Measurements from ENCODE around the gene ADAMTS6.

Gene ADAMTS6

DNA sequence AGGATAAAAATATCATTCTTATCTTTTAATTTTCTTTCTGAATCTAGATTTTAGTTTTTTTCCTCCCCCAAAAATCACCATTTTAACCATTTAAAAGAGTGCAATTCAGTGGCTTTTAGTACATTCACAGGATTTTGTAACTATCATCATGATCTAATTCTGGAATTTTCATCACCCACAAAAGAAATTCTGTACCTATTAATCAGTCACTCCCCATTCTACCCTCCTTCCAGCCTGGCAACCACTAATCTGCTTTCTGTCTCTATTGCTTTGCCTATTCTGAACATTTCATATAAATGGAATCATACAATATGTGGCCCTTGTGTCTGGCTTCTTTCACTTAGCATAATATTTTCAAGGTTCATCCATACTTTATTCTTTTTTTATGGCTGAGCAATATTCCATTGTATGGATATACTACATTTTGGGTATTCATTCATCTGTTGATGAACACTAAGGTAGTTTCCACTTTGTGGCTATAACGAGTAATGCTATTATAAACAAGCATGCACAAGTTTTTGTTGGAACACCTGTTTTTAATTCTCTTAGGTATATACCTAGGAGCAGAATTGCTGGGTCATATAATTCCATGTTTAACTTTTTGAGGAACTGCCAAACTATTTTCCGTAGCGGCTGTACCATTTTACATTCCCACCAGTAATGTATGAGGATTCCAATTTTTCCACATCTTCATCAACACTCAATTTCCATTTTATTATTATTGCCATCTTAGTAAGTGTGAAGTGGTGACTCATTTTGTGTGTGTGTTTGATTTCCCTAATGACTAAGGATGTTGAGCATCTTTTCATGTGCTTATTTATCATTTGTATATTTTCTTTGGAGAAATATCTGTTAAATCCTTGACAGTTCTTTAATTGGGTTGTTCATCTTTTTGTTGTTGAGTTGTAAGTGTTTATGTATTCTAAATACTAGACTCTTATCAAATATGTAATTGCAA is 372.7 kb downstream of the ADAMTS6 start:
- no peak for DNase-seq (ENCODE audit: extremely low read depth, low read depth)
- TF ChIP-seq, protein P1, sequence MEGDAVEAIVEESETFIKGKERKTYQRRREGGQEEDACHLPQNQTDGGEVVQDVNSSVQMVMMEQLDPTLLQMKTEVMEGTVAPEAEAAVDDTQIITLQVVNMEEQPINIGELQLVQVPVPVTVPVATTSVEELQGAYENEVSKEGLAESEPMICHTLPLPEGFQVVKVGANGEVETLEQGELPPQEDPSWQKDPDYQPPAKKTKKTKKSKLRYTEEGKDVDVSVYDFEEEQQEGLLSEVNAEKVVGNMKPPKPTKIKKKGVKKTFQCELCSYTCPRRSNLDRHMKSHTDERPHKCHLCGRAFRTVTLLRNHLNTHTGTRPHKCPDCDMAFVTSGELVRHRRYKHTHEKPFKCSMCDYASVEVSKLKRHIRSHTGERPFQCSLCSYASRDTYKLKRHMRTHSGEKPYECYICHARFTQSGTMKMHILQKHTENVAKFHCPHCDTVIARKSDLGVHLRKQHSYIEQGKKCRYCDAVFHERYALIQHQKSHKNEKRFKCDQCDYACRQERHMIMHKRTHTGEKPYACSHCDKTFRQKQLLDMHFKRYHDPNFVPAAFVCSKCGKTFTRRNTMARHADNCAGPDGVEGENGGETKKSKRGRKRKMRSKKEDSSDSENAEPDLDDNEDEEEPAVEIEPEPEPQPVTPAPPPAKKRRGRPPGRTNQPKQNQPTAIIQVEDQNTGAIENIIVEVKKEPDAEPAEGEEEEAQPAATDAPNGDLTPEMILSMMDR (IDR thresholded peaks at IDR 0.05; ENCODE audit: low read depth, low read length) = no peak

DNA sequence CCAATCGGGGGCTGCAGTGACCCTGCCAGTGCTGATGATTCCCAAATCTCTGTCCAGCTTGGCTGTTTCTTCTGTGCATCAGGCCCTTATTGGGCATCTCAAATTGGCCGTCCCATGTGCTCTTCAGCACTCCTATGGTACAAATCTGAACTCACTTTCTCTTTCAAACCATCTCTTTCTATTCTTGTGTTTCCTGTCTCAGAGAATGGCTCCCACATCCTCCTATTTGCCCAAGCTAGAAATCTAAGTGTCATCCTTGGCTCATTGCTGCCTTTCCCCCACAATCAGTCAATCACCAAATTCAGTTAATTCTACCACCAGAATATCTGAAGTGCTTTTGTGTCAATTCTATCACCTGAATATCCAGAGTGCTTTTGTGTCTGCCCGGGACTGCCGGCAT is 376.4 kb downstream of the ADAMTS6 start:
- DNase-seq (ENCODE audit: extremely low read depth, low read depth) = no peak
- TF ChIP-seq, protein P1 (IDR thresholded peaks at IDR 0.05; ENCODE audit: low read depth, low read length) = no peak

DNA sequence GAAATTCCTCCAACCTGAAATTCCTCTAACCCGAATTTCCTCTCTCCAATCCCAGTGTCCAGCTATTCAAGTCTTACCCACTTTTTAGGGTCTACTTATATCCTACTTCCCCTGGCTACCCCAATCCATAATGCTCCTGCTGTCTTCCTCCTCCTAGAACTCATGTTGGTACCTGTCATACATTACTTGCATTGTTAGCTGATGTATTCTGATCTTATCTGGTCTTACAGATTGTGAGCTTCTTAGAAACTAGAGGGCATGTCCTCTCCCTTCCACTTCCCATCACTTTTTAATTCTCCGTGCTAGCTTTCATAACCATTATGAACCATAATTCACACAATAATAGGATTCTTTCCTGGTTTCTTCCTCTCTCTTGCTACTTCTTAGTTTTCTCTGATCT is 376.9 kb downstream of the ADAMTS6 start:
- DNase-seq (ENCODE audit: extremely low read depth, low read depth) = no peak
- TF ChIP-seq, protein P1 (IDR thresholded peaks at IDR 0.05; ENCODE audit: low read depth, low read length) = no peak

DNA sequence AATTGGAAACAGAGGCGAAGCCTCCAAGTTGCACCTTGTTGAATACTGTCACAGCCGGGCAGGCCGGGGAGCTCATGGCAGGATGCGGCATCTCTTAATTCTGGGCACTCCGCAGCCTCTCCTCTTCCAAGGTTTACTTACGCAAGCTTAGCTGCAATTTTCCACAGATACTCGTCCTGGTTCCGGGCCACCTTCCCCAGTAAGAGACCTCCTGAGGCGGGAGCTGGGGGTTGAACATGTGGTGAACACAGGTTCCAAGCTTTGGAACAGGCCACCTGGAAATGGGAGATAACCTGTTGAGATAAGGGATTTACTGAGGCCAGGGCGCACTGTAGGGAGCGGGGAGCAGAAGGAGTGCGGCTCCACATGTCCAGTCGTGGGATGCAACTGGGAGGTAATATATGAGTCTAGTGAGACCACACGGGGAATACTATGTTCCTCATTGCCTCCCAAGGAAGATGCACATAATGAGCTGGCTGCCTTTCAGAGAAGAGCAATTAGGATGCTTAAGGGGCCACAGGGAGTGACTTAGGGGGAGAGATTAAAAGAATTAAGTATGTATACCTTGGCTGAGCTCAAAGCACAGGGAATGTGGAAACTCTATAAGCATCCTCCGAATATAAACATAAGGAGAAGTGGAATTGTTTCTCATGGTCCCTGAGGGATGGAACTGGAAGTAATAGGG is 377.8 kb downstream of the ADAMTS6 start:
- TF ChIP-seq, protein P1 (IDR thresholded peaks at IDR 0.05; ENCODE audit: low read depth, low read length) = no peak
- DNase-seq (ENCODE audit: extremely low read depth, low read depth) = no peak

DNA sequence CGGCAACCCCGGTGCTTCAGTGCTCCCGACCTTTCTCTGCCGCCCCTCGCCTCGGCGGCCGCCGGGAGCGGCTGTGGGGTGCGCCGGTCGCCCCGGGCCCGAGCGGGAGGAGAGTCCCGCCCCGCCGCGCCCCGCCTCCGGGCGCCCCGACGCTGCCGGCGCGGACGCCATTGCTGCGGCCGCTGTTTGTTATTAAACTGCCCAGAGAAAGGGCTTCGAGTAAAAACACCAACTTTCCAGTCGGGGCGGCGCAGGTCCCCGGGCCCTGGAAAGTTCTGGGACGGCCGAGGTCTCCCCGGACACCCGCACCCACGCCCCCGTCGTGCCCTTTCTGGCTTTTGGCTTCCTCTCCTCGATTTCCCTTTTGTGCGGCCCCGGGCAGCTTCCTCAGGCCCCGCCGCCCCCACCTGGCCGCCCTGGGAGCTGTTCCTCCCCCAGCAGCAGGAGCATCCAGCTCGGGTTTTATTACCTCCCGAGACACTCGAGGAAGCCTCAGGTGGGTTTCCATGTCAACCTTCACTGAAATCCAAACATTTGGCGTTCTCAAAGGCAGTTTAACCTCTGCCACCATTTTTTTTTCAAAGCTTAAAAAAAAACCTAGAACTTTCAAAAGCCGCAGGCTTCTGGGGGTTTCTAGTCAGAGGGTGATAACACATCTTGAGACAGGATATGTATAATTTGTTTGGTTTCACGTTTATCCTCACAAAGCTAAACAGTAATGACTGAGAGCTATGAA is 378.6 kb downstream of the ADAMTS6 start:
- no peak for DNase-seq (ENCODE audit: extremely low read depth, low read depth)
- TF ChIP-seq, protein P1 (IDR thresholded peaks at IDR 0.05; ENCODE audit: low read depth, low read length) = peak; percentile 21

DNA sequence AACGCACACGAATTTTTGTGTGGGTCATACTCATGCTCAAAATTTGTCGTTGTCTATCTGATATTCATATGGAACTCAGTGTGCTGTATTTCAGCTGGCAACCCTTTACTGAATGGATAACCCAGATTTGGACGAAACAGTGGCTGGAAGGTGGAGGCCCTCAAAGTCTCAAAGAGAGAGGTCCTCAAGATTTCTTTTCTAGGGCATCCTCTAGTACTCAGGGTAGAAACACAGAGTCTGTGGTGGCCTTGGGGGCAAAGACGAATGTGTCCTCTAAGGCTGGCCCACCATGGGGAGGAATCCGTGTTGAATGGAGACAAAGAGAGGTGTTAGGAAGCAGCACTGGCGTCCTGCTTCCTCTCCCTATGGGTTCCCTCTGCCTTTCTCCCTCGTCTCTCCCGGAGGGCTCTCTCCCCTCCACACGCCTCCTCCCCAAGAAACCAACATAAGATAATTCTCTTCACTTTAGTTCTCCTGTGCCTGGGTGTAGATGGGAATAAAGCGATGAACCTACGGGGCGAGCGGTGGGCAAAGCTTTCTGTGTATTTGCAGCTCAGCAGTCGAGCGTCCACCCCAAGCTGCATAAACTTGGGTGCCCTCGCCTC is 379.2 kb downstream of the ADAMTS6 start:
- no peak for DNase-seq (ENCODE audit: extremely low read depth, low read depth)
- TF ChIP-seq, protein P1 (IDR thresholded peaks at IDR 0.05; ENCODE audit: low read depth, low read length) = no peak

Data from AG09319 (cell line).